Tibial nerve (tissue), 4 donors: ENCODE measurements around the gene LRRC63. TPM values are rescaled to one million over a fixed set of nuclear protein-coding genes. Genes with fewer than 3 reads are reported as not detected.
"Not testable (repeated sequence)": the region's sequence is repeated elsewhere in the genome, so short reads cannot be mapped to it uniquely, and the experiment has no call there.

Source experiments
- DNase-seq, 2 donors: peaks; one replicate each; pipeline ENCODE4 v3.0.0-alpha.2; 2019; ENCODE audit warnings: low spot score in 2 of 2
- H3K27ac ChIP-seq, 4 donors: fragments of 200-600 bp; sonication (generic) in 3 of 4; one replicate each; pipeline ENCODE4 v1.5.1; 2017 to 2019; ENCODE audit warnings: mild to moderate bottlenecking in 1 of 4
- H3K27me3 ChIP-seq, 2 donors: fragments of 200-600 bp; sonication (generic) in 1 of 2; one replicate each; pipeline versions ENCODE4 v1.5.1 to v1.6.0; 2017 to 2019
- H3K36me3 ChIP-seq, 3 donors: fragments of 200-600 bp; sonication (generic); one replicate each; pipeline ENCODE4 v1.5.1; 2018 to 2019
- H3K4me1 ChIP-seq, 4 donors: fragments of 200-600 bp; sonication (generic) in 3 of 4; one replicate each; pipeline ENCODE4 v1.5.1; 2017 to 2019
- H3K4me3 ChIP-seq, 4 donors: fragments of 200-600 bp; sonication (generic) in 3 of 4; one replicate each; pipeline ENCODE4 v1.5.1; 2017 to 2019; ENCODE audit warnings: mild to moderate bottlenecking in 1 of 4, moderate library complexity in 1 of 4
- H3K9me3 ChIP-seq, 4 donors: fragments of 200-600 bp; sonication (generic) in 3 of 4; one replicate each; pipeline ENCODE4 v1.5.1; 2017 to 2019
- CTCF ChIP-seq, 5 experiments: fragments of 200-600 bp in 3 of 5; fragments of 450-650 bp in 2 of 5; sonication (generic) in 3 of 5; IDR thresholded peaks; one replicate each; pipeline ENCODE4 v1.5.1; 2016 to 2019; ENCODE audit warnings: antibody characterized with exemption in 5 of 5, mild to moderate bottlenecking in 3 of 5, moderate library complexity in 2 of 5
- EP300 ChIP-seq, 2 donors: sonication (generic); formaldehyde crosslinking; IDR thresholded peaks; one replicate each; pipeline ENCODE4 v1.6.1; 2017; ENCODE audit warnings: antibody characterized with exemption in 2 of 2, mild to moderate bottlenecking in 1 of 2
- POLR2A ChIP-seq, 2 donors: fragments of 450-650 bp; IDR thresholded peaks; one replicate each; pipeline ENCODE4 v1.6.1; 2017; ENCODE audit warnings: antibody characterized with exemption in 2 of 2, mild to moderate bottlenecking in 2 of 2, moderate library complexity in 2 of 2
- WGBS, 2 donors: methylation state at CpG; one replicate each; pipeline ENCODE4 v1.1.5; 2018; 5-methylcytosine and 5-hydroxymethylcytosine counted together
- total RNA-seq, 4 donors: library from RNA; depleted of rRNA; stranded (reverse); fragments of >200 nt; gene quantifications; one replicate each; pipeline ENCODE4 v1.1.0, GENCODE V29; 2016

Gene LRRC63
- total RNA-seq, 4 donors from 2014 or later = 0.78 TPM; not detected in 3

GRCh38 chr13:46270416-46270815, 58.7 kb downstream of the LRRC63 start:
- TF ChIP-seq CTCF (IDR thresholded peaks at IDR 0.05) (no peak), EP300 (IDR thresholded peaks at IDR 0.05) (no peak), POLR2A (IDR thresholded peaks at IDR 0.05) (no peak)
- Histone ChIP-seq H3K4me3 (no peak overlapping the region), H3K27ac (no peak overlapping the region), H3K9me3 (no peaks in the 10 kb centered on the region), H3K36me3 (no peaks in the 10 kb centered on the region), H3K27me3 (no peaks in the 10 kb centered on the region), H3K4me1 (no peaks in the 10 kb centered on the region)
- DNase-seq = no peak
- WGBS, 2 donors = 81 to 86% methylated on average over 6 of the region's 6 CpGs

DNA sequence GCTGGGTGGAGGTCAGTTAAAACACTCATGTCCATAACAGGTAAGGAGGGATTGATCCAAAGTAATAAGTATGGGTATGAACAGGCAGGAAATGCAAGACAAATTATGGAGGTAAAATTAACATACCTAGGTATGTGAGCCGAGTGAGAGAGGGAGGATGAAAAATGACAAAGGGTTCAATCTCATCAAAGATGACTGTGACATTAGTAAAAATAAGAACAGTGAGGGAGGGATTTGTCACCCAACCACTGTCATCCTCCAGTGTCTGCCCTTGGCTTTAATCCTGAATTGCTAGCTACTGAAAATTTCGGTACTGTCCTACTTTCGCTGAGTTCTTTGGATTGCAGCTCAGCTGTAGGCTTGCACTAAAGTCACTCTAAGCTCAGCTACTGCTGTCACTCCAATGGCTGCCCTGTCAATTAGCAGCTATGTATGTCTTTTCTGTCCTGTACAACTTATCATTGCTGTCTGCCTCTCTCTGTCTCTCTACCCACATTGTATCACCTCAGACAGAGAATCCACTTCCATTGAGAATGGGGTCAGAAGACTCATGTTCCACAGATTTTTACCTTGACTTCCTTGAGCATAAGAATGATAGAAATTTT, 62.5 kb downstream of the LRRC63 start:
- DNase-seq = no peak
- H3K4me3 ChIP-seq = no peak overlapping the region
- H3K9me3 ChIP-seq = no peaks in the 10 kb centered on the region
- TF ChIP-seq EP300 (IDR thresholded peaks at IDR 0.05) (no peak), POLR2A (IDR thresholded peaks at IDR 0.05) (no peak), CTCF (IDR thresholded peaks at IDR 0.05) (no peak)
- no peaks in the 10 kb centered on the region for H3K4me1 ChIP-seq
- 89 to 92% methylated on average over 3 of the region's 3 CpGs for WGBS, 2 donors
- H3K27me3 ChIP-seq = no peaks in the 10 kb centered on the region
- no peaks in the 10 kb centered on the region for H3K36me3 ChIP-seq
- no peak overlapping the region for H3K27ac ChIP-seq

DNA sequence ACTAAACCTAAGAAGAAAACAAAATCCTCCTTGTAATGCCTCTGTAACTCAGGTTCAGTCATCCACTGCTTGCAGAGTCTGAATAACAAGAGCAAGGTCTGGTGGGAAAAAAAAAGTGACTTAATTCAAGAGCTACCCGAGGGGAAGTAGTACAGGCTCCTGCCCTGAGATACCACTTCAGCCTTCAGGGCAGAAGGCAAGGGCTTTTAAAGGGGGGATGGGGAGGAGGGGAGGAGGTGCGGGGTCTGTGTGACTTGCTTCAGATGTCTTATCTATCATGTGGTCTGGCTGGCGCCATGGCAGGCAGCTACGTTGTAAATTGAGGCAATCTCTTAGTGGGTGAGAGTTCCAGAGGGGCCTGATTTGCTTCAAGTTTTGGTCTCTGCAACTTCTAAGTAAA, 66.7 kb downstream of the LRRC63 start:
- no peak overlapping the region for H3K27ac ChIP-seq
- no peaks in the 10 kb centered on the region for H3K27me3 ChIP-seq
- H3K4me3 ChIP-seq = no peak overlapping the region
- no peak for DNase-seq
- no peaks in the 10 kb centered on the region for H3K36me3 ChIP-seq
- H3K4me1 ChIP-seq = no peaks in the 10 kb centered on the region
- TF ChIP-seq EP300 (IDR thresholded peaks at IDR 0.05) (no peak), POLR2A (IDR thresholded peaks at IDR 0.05) (no peak), CTCF (IDR thresholded peaks at IDR 0.05) (no peak)
- WGBS, 2 donors = 35 to 42% methylated on average over 4 of the region's 4 CpGs
- H3K9me3 ChIP-seq = no peaks in the 10 kb centered on the region

- no peak overlapping the region for H3K27ac ChIP-seq
- no peaks in the 10 kb centered on the region for H3K4me1 ChIP-seq
- no peak for DNase-seq
- no peaks in the 10 kb centered on the region for H3K27me3 ChIP-seq
- 27 to 51% methylated on average over 2 of the region's 2 CpGs for WGBS, 2 donors
- no peaks in the 10 kb centered on the region for H3K36me3 ChIP-seq
- no peak overlapping the region for H3K4me3 ChIP-seq
- TF ChIP-seq POLR2A (IDR thresholded peaks at IDR 0.05) (no peak), CTCF (IDR thresholded peaks at IDR 0.05) (no peak), EP300 (IDR thresholded peaks at IDR 0.05) (no peak)
- H3K9me3 ChIP-seq = no peaks in the 10 kb centered on the region
These were observed 70.1 kb downstream of the LRRC63 start for GRCh38 chr13:46281779-46282178.

GRCh38 chr13:46283912-46284824, 72.4 kb downstream of the LRRC63 start:
- H3K36me3 ChIP-seq, H3K4me3 ChIP-seq, H3K9me3 ChIP-seq, H3K27me3 ChIP-seq, H3K4me1 ChIP-seq, DNase-seq, H3K27ac ChIP-seq: not testable (repeated sequence)
- WGBS, 2 donors = 73 to 77% methylated on average over 16 of the region's 16 CpGs
